ENCODE measurements around the gene DKC1.

The DKC1 gene

GRCh38 chrX:154795016-154795415 lies 32.4 kb downstream of the DKC1 start:
- TF ChIP-seq CTCF (IDR thresholded peaks at IDR 0.05; ENCODE audit: low read depth, low read length) = no peak
- DNase-seq (ENCODE audit: extremely low read depth, low read depth) = no peak

- no peak for TF ChIP-seq CTCF (IDR thresholded peaks at IDR 0.05; ENCODE audit: low read depth, low read length)
- no peak for DNase-seq (ENCODE audit: extremely low read depth, low read depth)
Measured at GRCh38 chrX:154797006-154797405, 34.3 kb downstream of the DKC1 start.

- TF ChIP-seq CTCF (IDR thresholded peaks at IDR 0.05; ENCODE audit: low read depth, low read length) = no peak
- DNase-seq (ENCODE audit: extremely low read depth, low read depth) = no peak
Measured at GRCh38 chrX:154799556-154800348, 37.1 kb downstream of the DKC1 start.

GRCh38 chrX:154800478-154801210 lies 38.0 kb downstream of the DKC1 start:
- no peak for DNase-seq (ENCODE audit: extremely low read depth, low read depth)

GRCh38 chrX:154802947-154803346 lies 40.3 kb downstream of the DKC1 start:
- TF ChIP-seq CTCF (IDR thresholded peaks at IDR 0.05; ENCODE audit: low read depth, low read length) = no peak
- DNase-seq (ENCODE audit: extremely low read depth, low read depth) = no peak

More at GRCh38 chrX:154800478-154801210, 38.0 kb downstream of the DKC1 start:
- no peak for TF ChIP-seq CTCF (IDR thresholded peaks at IDR 0.05; ENCODE audit: low read depth, low read length)

- DNase-seq (ENCODE audit: extremely low read depth, low read depth) = no peak
- no peak for TF ChIP-seq CTCF (IDR thresholded peaks at IDR 0.05; ENCODE audit: low read depth, low read length)
Measured at GRCh38 chrX:154804261-154804956, 41.7 kb downstream of the DKC1 start.

All from AG09319 (cell line).